Glutamatergic neuron (in vitro differentiated cells): Measurements from ENCODE around the gene FBXL7. TPM values are rescaled to one million over a fixed set of nuclear protein-coding genes. Genes with fewer than 3 reads are reported as not detected.

Experiments used
- DNase-seq: peaks from one replicate; pipeline ENCODE4 v3.0.0; 2022
- H3K27ac Mint-ChIP-seq: one replicate; pipeline ENCODE4 v1.8.0; 2020; ENCODE audit warnings: mild to moderate bottlenecking, mixed read lengths, inconsistent platforms; ENCODE audit not compliant: unreplicated experiment
- H3K27me3 Mint-ChIP-seq: one replicate; pipeline ENCODE4 v1.8.0; 2020; ENCODE audit warnings: mild to moderate bottlenecking, moderate library complexity, mixed read lengths, inconsistent platforms; ENCODE audit not compliant: unreplicated experiment
- H3K36me3 Mint-ChIP-seq: one replicate; pipeline ENCODE4 v1.8.0; 2020; ENCODE audit warnings: mild to moderate bottlenecking, mixed read lengths, inconsistent platforms; ENCODE audit not compliant: unreplicated experiment
- H3K4me1 Mint-ChIP-seq: one replicate; pipeline ENCODE4 v1.8.0; 2020; ENCODE audit warnings: mild to moderate bottlenecking, low read depth, mixed read lengths, inconsistent platforms; ENCODE audit not compliant: unreplicated experiment
- H3K4me3 Mint-ChIP-seq: one replicate; pipeline ENCODE4 v1.8.0; 2020; ENCODE audit warnings: mild to moderate bottlenecking, mixed read lengths, inconsistent platforms; ENCODE audit not compliant: unreplicated experiment
- H3K9me3 Mint-ChIP-seq: one replicate; pipeline ENCODE4 v1.8.0; 2020; ENCODE audit warnings: mild to moderate bottlenecking, moderate library complexity, mixed read lengths, inconsistent platforms; ENCODE audit not compliant: unreplicated experiment
- total RNA-seq: library from RNA; stranded (reverse); fragmentation: NEBNext Ultra II Directional; extraction: Animal tissue kit (Norgen Biotek cat#: 25700); gene quantifications from one replicate; pipeline ENCODE4 v1.2.1, GENCODE V29; 2021; ENCODE audit not compliant: unreplicated experiment
- TF ChIP-seq, protein P1 (sequence below): fragments of 200-600 bp; sonication (generic); IDR thresholded peaks from one replicate; pipeline ENCODE4 v1.5.0; 2021; ENCODE audit not compliant: partially characterized antibody, unreplicated experiment

The FBXL7 gene
- total RNA-seq, 1 donor from 2014 or later = 25.3 TPM

DNA sequence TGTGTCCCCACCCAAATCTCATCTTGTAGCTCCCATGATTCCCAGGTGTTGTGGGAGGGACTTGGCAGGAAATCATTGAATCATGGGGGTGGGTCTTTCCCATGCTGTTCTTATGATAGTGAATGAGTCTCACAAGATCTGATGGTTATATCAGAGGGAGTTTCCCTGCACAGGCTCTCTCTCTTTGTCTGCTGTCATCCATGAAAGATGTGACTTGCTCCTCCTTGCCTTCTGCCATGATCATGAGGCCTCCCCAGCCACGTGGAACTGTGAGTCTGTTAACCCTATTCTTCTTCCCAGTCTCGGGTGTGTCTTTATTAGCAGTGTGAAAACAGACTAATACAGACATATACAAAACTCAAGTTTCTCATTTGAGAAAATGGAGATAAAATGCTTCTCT, 139.3 kb downstream of the FBXL7 start:
- no peak for DNase-seq
- peaks cover 1% of the 10 kb centered on the region for H3K4me1 Mint-ChIP-seq
- peaks cover 2% of the 10 kb centered on the region for H3K9me3 Mint-ChIP-seq
- peaks cover 9% of the 10 kb centered on the region for H3K36me3 Mint-ChIP-seq
- TF ChIP-seq, protein P1, sequence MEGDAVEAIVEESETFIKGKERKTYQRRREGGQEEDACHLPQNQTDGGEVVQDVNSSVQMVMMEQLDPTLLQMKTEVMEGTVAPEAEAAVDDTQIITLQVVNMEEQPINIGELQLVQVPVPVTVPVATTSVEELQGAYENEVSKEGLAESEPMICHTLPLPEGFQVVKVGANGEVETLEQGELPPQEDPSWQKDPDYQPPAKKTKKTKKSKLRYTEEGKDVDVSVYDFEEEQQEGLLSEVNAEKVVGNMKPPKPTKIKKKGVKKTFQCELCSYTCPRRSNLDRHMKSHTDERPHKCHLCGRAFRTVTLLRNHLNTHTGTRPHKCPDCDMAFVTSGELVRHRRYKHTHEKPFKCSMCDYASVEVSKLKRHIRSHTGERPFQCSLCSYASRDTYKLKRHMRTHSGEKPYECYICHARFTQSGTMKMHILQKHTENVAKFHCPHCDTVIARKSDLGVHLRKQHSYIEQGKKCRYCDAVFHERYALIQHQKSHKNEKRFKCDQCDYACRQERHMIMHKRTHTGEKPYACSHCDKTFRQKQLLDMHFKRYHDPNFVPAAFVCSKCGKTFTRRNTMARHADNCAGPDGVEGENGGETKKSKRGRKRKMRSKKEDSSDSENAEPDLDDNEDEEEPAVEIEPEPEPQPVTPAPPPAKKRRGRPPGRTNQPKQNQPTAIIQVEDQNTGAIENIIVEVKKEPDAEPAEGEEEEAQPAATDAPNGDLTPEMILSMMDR = no peak
- H3K27ac Mint-ChIP-seq = no peak overlapping the region
- H3K27me3 Mint-ChIP-seq = no peaks in the 10 kb centered on the region
- H3K4me3 Mint-ChIP-seq = no peak overlapping the region

DNA sequence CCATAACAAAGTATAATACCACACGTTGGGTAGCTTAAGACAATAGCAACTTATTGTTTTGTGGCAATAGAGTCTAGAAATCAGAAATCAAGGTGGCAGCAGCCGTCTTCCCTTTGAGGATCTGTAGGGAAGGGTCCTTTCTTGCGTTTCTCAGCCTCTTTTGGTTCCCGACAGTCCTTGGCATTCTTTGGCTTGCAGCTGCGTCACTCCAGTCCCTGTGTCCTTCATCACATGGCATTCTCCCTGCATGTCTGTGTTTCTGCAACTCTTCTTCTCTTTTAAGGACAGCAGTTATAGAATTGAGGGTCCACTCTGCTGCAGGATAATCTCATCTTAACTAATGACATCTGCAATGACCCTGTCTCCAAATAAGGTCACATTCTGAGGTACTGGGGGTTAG, 140.1 kb downstream of the FBXL7 start:
- peaks cover 9% of the 10 kb centered on the region for H3K36me3 Mint-ChIP-seq
- H3K9me3 Mint-ChIP-seq = peaks cover 2% of the 10 kb centered on the region
- H3K4me3 Mint-ChIP-seq = no peak overlapping the region
- no peak overlapping the region for H3K27ac Mint-ChIP-seq
- no peak for DNase-seq
- peaks cover 1% of the 10 kb centered on the region for H3K4me1 Mint-ChIP-seq
- TF ChIP-seq, protein P1 = no peak
- no peaks in the 10 kb centered on the region for H3K27me3 Mint-ChIP-seq

DNA sequence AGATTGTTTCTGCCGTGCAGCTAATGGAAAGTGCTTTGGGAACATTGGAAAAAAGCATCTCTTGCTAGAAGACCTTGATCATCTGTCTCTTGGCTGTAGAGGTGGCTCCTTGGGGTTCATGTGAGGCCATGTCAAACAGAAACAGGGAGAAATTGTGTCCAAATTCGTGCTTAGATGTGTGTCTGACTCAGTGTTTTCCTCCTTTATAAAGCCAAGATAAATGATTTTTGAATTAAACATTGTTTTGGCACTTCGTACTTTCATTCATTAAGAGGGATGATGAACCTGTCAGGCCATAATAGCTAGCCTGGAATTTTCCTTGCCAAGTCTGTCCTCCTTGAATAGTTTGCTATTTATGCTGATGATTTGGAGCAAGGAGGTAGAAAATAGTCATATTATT, 143.8 kb downstream of the FBXL7 start:
- DNase-seq = no peak
- peaks cover 2% of the 10 kb centered on the region for H3K4me1 Mint-ChIP-seq
- H3K36me3 Mint-ChIP-seq = peaks cover 9% of the 10 kb centered on the region
- no peak overlapping the region for H3K27ac Mint-ChIP-seq
- TF ChIP-seq, protein P1 = no peak
- H3K9me3 Mint-ChIP-seq = peaks cover 2% of the 10 kb centered on the region
- H3K4me3 Mint-ChIP-seq = no peak overlapping the region
- no peaks in the 10 kb centered on the region for H3K27me3 Mint-ChIP-seq

DNA sequence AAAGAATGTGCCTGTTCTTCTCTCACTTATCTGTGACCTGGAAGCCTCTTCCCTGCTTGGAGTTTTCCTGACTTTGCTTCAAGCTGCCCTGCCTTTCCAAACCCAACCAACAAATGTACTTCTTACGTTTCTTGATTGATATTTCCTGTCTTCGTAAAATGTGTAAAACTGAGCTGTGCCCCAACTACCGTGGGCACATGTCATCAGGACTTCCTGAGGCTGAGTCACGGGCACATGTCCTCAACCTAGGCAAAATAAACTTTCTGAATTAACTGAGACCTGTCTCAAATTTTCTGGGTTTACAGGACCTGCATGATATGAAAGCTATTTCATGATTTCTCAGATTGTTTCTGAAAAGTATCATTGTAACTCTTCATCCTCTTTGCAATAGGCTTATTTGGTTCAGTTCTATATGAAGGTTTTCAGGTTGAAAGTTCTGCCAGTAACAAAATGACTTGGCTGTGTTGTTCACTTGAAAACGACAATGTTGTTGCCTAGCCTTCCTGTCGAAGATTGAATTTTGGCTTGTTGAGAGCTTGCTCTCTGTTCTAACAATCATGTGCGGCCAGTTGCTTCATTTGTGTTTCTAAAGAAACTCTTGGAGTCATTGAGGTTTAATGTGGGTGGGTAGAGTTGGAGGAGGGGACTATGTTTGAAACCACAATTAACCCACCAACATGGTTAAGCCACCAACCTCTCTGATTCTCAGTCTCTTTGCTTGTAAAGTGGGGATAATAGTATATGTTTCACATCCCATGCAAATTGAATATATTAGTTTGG, 145.6 kb downstream of the FBXL7 start:
- H3K36me3 Mint-ChIP-seq = no peaks in the 10 kb centered on the region
- TF ChIP-seq, protein P1 = no peak
- DNase-seq = no peak

DNA sequence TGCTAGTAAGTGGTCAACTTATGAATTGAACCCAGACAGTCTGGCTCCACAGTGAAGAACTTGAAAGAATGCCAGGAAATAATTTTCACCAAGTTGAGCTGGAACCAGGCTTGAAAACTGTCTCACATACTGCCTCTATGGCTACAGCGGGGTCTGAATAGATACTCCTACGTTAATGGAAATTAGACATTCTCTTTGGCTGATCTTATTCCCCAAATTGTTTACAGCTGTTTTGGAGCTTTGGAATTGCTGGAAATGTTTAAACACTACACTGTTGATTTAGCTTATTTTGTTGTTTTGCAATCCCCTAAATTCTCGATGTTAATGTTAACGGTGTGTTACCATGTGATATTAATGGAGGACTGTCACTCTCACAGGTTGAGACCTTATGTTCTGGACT, 146.4 kb downstream of the FBXL7 start:
- TF ChIP-seq, protein P1 = no peak
- H3K4me3 Mint-ChIP-seq = no peak overlapping the region

More for the DNA sequence above, 145.6 kb downstream of the FBXL7 start:
- Mint-ChIP-seq H3K4me3 (no peak overlapping the region), H3K4me1 (peaks cover 2% of the 10 kb centered on the region), H3K27ac (no peak overlapping the region), H3K27me3 (no peaks in the 10 kb centered on the region), H3K9me3 (peaks cover 2% of the 10 kb centered on the region)

More for the DNA sequence above, 146.4 kb downstream of the FBXL7 start:
- Mint-ChIP-seq H3K4me1 (peaks cover 2% of the 10 kb centered on the region), H3K36me3 (no peaks in the 10 kb centered on the region), H3K27ac (no peak overlapping the region), H3K27me3 (no peaks in the 10 kb centered on the region), H3K9me3 (peaks cover 2% of the 10 kb centered on the region)
- DNase-seq = no peak
